GM18498 (cell line): ENCODE results near the gene LGR5.
A peak's percentile ranks its signal among the peaks of the same experiment; 100 is the strongest.

Experiments used
- ATAC-seq: cut with Tn5 transposase; IDR thresholded peaks from one replicate; pipeline ENCODE4 v1.9.1; 2021; ENCODE audit warnings: mild to moderate bottlenecking, moderate library complexity; ENCODE audit not compliant: unreplicated experiment

LGR5 gene

DNA sequence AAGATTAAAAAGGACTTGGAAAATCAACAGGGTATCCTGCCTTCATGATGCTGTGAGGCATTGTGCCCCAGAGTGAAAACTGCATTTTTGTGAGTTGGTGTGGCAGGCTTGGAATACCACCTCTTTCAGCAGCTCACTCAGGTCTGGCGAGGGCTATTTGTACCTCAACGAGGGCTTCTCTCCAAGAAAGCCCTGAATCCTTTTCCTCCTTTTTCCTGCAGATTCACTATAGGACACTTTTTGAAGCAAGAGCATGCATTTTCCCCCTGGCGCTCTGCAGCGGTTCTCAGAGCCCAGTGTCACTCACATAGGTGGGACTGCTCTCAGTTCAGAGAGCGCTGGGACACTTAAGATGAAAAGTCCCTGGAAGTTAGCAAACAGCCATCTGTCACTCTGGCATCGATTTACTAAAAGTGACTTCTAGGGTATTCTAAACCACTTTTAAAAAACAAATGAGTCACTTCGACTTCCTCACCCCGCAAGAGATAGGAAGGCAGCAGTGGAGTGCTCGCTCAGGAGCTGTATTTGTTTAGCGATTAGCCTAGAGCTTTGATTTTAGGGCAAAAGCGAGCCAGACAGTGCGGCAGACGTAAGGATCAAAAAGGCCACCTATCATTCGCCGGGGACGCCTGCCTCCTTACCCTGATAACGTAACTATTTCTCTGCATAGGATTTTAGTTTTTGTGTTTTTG is 782 bp upstream of the LGR5 start:
- ATAC-seq = no peak

DNA sequence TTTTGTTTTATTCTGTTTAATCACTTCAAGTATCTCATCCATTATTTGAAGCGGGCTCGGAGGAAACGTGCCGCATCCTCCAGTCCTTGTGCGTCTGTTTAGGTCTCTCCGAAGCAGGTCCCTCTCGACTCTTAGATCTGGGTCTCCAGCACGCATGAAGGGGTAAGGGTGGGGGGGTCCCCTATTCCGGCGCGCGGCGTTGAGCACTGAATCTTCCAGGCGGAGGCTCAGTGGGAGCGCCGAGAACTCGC is 311 bp upstream of the LGR5 start:
- ATAC-seq = peak; percentile 22

DNA sequence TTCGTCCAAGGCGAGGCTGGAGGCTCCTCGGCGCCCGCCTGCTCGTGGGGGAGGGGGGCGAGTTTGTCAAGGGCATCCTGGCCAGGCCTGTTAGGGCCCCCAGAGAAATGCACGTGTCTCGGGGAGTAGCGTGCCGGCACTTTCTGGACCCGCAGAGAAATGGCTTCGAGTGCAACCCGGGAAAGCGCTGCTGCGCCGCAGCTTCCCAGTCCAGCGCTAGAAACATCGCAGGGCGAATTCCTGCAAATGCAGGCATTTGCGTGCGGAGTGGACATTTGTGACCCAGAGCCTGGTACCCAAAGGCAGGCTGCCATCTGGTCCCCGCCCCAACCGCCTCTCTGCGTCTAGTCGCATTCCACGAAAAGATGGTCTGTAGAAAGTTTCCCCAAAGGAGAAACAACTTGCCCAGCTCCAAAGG is 756 bp downstream of the LGR5 start:
- no peak for ATAC-seq

DNA sequence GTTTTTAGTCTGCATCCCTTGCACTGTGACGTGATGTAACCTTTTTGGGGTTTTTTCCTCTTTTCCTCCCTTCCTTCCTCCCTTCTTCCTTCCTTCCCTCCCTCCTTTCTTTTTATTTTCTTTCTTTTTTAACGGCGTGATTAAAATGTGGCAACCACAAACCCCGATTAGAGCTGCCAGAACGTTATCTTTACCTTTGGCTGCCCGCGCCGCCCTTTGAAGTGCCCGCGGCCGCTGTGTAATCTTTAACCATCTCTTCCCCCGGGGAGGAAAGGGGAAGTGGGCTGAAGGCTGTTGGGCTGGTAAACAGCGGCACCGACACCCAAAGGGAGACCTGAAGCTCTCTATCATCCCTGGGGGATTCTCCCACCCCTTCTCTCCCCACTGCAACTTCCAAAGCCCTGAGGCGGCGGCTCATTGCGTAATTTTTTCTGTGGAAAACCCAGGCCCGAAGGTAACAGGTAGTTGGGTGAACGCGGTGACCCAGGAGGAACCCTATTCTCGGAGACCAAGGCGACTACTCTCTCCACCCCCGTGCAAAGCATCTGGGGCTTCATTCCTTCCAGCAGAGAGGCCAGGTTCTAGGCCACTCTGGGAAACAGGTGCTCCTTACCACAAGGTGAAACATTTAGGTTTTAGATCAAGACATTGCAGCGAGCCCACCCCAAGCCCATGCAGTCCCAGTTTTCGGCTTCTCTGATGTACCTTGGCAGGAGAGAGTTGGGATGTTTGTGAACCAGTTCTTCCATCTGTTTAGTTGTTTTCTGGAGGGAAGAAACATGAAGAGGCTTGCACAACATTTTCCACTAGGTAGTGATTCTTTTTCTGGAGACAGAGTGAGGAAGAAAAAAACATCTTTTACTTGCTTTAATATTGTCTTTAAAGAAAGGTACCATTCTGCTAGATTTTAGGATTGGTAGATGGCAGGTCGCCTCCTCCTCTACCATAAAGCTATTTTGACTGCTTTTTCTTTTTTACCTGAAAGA is 1.5 kb downstream of the LGR5 start:
- peak; percentile 52 for ATAC-seq

DNA sequence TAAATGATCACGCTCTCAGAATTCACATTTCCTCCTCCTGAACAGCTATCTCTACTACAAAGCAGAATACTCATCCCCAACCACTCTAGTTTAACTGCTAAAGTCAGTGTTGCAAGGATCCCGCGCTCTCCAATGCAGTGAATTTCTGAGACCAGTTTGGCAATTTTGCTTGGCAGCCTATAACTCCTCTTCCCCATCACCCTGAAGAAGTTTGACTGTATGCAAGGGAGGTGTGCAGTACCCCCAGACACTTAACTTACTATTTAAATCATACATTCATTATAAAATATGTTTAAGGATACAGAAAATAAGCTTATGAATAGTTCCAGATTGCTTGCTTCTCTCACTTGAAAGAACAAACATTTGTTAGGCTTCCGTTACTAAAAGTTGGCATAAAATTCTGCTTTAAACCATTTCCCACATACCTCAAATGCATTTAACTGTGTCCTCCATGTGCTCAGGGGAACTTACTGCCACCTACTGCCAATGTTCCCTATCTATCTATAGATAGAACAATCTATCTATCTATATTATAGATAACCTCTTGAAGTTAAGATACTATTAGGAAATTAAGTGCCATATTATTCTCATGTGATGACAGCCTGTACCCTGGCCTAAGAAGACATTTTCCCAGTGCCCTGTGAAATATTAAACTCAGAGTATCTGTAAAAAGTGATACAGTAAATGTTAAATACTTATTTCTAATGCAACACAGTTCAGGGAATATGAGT is 2.4 kb downstream of the LGR5 start:
- ATAC-seq = no peak

DNA sequence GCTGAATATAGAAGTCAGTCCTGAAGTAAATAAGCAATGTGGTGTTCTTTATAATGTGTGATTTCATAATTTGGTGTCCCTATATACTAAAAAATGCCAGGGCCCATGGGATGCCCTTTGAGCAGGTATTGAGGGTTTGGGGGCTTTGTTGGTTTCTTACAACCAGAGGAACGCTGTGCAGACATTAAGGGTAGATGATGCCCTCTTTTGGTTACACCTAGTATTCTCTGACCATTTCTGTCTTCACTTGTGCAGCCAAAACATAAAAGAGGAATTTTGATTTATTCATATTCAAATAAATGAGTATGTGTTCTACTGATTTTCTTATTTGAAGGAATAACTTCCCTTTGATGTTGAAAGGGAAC is 3.0 kb downstream of the LGR5 start:
- no peak for ATAC-seq

DNA sequence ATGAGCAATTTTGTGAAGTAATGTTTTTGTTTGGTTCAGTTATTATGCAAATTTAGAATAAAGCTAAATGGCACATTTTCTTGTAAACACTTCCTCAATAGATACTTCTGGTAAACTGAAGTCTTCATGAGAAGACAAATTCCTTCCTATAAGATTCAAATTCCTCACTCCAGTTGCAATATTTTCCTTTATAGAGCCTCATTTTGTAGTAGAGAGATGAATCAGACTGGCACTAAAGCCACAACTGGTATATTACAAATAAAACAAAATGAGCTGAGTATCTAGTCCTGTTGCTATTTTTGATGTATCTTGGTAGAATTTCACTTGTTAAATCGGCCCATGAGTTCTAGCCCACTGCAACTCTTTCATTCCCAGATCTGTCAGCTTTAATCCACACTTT is 5.5 kb downstream of the LGR5 start:
- ATAC-seq = no peak

DNA sequence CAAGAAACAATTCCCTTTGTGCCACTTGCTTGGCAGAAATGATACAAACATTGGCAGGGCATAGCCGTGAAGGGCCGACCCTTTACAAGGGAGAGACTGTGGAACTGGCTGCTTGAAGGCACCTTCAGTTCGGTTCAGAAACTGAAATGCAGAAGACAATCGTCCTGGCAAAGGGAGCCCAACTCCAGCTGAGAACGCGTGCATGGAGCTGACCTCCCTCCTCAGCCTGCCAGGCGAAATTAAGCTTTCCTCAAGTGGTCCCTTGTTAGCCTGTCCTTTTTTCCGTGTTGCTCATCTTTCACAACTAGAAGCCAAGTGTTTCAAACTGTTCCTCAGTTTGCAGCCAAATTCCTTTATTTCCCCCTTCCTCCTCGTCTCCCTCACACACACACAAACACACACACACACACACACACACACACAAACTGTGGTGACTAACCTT is 8.1 kb downstream of the LGR5 start:
- no peak for ATAC-seq

DNA sequence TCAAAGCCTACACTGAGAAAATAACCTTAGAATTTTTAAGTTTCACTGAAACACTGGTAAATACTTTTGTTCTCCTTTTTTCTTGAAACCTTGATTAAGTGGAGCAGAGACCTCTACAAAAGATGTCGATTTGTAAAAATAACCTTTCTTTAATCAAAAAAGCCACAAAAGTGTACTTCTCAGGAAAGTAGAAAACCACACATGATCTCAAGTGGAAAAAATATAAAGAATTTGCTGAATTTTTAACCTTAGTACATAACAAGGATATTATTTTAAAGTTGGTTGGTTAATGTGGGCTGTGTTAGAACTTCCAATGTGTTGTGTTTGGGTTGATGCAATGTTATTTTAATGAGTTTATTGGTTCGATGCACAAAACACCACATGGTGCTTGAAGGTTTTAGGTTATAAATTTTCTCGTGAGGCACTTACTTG is 8.6 kb downstream of the LGR5 start:
- no peak for ATAC-seq

DNA sequence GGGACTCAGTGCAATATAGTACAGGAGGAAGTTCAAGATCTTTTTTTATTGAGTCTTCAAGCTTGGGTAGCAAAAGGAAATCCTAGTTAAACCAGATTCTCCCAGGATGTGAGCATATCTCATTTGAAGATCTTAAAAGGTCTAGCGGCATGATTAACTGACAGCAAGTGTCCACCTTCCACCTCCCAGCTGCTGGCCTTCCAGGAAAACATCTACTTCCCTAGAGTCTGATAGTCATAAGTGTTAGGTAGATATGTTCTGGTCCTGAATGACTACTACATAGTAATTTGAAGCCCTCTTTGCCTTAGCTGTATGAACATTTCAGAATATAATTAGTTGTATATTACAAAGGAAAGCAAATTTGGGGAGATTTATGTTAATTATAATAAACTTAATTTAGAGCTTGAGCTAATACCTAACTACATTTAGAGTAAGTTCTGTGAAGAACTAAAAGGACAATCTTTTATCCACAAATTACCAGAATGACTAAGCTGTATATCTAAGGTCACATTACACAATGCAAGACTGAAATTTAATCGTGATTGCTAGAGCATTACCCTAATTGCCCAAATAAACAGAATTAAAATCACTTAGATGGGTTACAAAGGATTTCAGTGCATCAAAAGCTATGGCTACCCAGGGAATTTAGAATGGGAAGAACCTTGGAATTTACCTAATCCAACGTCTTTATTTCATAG is 9.9 kb downstream of the LGR5 start:
- ATAC-seq = no peak

DNA sequence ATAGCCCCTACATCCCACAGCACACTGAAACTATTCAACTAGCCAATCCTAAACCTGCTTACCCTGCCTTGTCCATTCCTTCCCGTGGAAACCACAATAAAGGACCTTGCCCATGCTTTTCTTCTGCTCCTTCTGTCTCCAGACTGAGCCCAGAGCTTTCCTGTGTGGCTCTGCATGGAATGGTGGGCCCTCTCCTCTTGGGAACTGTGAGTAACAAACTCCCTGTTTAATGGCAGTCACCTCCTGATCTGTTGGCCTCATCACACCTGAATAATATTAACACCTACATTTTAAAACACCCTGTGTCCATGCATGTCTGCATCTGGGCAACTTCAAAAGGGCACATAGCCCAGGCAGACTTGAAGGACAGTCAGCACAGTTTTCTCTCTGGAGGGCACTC is 12.4 kb downstream of the LGR5 start:
- ATAC-seq = no peak

DNA sequence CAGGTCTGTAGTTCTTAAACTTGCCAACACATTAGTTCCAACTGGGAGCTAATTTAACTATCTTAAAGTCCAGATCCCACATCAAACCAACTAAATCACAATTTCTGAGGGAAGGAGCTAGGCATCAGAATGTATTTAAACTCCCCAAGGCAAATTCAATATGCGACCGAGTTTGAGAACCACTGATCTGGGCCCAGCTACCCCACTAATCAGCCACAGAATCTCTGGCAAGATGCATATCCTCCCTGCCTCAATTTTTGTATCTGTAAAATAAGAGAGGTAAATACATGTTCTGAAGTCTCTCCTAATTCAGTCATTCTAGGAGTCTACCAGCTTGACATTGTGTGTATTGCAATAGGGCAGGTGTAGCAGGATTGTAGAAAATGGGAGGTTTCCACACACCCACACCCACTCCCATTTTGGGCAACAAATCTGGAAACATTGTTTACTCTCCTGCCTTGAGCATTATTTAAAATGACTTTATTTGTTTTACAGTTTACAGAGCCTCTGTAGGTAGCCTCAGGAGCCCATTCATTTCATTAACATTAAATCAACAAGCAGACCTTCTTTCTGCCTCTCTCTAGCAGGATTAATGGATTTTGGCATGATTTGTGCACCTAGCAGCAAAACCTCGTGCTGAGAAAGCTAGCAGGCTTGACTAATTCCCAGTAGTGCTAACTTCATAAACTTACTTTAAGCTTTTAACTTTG is 15.6 kb downstream of the LGR5 start:
- ATAC-seq = no peak

DNA sequence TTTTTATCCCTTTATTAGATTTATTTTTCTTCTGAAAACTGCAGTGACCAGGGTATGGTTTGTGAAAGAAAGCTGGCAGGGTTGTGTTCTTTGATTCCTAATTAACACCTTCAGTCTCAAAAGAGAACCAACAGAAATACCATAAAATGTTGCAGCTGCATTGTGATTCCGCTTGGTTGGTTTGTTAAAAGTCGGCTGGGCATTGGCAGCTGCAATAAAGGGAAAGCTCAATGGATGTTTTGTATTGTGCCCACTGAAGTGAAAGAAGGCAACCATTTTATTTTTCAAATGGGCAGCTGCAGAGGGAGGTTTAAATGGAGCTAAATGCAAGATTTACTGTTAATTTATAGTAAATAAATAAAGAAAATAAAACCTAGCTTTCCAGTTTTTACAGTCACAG is 16.7 kb downstream of the LGR5 start:
- no peak for ATAC-seq

DNA sequence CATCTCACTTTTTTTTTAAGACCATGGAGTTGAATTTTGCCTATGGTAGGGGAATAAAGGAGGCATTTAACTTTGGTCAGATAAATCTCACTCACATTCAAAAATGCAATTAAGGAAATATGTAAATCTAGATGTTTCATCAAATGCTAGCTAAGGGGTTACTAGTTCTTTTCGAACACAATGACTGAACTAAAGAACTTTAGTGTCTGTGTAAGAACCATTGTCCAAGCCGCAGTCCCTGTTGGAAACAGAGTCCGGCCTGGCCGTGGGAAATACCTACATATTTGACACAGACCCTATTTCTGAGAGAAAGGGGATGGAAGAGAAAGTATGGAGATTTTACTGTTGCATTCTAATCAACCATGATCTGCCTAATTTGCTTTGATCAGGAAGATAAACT is 17.4 kb downstream of the LGR5 start:
- no peak for ATAC-seq

DNA sequence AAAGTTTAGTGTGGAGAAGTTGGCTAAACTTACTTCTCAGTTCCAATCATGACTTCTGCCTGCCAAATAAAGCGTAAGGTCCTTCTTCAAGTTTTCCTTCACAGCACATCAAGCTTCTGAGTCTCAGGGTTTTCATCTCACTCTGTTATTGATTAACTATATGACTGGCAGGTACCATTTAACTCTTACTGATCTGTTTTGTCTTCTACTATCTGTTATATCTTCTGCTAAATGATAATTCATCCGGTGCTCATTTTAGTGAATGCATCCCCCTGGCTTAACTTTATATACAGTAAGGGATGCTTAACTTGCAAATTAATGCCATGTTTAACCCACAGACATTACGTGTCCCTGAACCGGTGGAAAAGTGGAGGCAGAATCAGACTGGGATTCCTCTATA is 20.7 kb downstream of the LGR5 start:
- ATAC-seq = no peak

DNA sequence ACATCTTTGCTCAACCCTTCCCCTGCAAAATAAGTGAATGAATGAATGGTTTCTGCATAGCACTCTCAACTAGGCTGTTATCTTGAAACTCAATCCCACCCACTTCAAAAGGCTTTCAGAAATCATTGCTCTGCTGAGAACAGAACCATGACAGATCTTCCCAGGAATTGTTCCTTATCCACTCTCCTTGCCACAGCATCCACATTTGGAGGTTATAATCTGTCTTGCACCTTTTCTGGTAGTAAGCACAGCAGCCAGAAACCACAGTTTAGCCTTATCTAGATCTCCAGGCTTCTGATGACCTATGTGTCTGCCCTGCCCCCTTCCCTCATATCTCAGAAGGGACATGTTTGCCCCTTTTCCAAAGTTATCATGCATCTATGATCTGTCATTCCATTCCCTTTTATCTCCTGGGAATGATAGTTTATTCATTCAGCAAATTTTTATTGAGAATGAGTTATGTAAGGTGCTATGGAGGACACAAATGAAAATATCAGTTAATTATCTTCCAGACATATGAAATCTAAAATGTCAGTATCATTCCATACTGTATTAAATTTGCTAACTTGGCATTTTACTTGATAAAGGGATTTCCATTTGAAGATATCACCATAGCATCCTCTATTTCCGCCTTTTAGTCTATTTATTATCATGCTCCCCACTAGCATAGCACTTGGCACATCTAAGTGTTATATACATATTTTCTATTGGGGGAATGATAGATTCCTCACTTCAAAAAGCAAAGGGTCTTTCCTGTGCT is 21.4 kb downstream of the LGR5 start:
- ATAC-seq = no peak

DNA sequence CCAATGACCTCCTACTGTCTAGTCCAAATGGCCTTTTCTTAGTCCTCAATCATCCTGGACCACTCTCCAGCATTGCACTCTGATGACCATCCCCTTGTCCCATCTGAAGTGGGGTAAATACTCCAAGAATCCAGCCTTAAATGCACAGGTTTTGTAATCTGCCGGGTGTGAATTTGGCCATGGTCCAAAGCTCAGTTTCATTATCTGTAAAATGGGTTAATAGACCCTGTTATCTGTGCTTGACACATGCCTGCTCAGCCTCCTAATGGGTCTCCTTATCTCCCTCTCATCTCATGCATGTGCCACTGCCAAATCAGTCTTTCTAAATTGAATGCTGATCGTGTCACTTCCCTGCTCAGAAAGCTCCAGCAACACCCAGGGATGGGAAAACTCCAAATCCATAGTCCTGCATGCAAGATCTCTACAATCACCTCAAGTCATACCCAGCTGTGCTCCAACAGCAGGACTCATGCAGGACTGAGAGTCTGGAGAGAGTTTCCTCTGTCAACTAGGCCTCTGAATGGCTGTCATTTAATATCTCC is 22.3 kb downstream of the LGR5 start:
- no peak for ATAC-seq

DNA sequence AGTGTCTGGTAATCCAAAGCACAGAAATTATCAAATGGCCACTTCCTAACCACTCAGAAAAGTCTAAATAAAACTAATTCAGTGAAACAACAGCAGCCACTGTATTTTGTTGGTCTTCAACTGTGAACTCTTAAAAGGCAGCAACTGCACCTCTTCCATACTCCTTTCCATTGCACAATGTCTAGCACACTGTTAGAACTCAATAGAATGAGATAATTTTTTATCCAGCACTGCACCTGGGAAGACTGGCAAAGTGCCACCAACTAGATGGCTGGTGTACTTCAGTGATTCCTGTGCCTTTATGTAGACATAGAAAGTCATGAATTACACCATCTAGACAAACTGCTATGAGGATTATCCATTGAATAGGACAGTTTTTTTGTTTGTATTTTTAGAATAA is 26.2 kb downstream of the LGR5 start:
- ATAC-seq = no peak

DNA sequence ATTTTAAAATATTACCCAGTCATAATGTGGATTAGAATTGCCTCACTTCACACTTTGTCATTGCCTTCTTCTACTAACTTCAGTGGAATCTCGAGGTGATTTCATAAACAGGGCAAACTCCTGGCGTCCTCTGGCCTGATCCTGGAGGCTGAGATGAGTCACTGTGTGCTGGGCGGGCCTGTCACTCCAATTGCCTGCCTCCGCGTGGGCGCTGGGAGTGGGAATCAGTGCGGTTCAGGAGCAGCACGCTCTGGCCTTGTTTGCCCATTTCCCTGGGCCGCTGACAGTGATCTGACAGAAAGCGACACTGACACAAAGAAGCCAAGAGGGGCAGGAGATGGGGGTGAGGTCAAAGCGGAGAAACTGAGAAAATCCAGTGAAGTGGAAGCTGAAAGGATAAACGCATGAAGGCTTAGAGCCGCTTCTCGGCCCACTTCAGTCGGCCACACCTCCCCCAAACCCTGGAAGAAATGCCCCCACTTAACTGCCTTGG is 29.7 kb downstream of the LGR5 start:
- ATAC-seq = no peak
